DMS114 treated with DMSO at 0.1 percent for 48 hours (cell line): ENCODE data around the gene WDR82.

Source experiments
- DNase-seq: peaks from one replicate; lab custom pipeline; 2025; ENCODE audit not compliant: unreplicated experiment; lab: John Stamatoyannopoulos, UW

The WDR82 gene

GRCh38 chr3:52205727-52206372 is 72.6 kb downstream of the WDR82 start:
- DNase-seq = no peak
